Hepatic stellate cell (primary cell): ENCODE data around the gene HDAC5.
"Not testable (repeated sequence)": the region's sequence is repeated elsewhere in the genome, so short reads cannot be mapped to it uniquely, and the experiment has no call there.

ENCODE experiments used
- DNase-seq: peaks from one replicate; pipeline ENCODE4 v3.0.0; 2011; ENCODE audit warnings: low spot score

HDAC5 gene

DNA sequence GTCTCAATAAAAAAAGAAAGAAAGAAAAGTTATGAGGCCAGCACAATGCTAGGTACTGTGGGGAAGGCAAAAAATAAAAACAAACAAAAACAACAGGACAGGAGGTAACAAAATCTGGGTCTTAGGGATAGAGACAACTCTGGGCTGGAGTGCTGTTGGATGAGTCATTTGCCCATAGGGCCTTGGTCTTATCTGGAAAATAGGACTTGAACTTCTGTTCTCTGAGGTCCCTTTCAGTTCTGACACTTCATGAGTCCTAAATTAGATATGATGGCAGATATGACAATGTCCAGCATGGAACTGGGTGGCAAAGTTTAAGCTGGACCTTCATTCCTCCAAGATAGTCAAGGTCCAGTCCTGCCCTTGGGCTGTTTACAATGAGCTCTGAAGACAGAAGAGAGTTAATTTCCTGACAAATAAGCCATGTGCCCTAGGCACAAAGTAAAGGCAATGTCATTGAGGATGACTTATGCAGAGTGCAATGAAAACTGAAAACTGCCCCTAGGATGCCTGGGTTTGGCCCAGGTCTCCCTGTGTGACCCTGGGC is 8.9 kb upstream of the HDAC5 start:
- no peak for DNase-seq

DNA sequence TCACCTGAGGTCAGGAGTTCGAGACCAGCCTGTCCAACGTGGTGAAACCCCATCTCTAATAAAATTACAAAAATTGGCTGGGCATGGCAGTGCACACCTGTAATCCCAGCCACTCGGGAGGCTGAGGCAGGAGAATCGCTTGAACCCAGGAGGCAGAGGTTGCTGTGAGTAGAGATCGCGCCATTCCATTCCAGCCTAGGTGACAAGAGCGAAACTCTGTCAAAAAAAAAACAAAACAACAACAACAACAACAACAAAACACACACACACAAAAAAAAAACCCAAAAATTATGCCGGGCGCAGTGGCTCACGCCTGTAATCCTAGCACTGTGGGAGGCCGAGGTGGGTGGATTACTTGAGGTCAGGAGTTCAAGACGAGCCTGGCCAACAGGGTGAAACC is 7.9 kb upstream of the HDAC5 start:
- not testable (repeated sequence) for DNase-seq

DNA sequence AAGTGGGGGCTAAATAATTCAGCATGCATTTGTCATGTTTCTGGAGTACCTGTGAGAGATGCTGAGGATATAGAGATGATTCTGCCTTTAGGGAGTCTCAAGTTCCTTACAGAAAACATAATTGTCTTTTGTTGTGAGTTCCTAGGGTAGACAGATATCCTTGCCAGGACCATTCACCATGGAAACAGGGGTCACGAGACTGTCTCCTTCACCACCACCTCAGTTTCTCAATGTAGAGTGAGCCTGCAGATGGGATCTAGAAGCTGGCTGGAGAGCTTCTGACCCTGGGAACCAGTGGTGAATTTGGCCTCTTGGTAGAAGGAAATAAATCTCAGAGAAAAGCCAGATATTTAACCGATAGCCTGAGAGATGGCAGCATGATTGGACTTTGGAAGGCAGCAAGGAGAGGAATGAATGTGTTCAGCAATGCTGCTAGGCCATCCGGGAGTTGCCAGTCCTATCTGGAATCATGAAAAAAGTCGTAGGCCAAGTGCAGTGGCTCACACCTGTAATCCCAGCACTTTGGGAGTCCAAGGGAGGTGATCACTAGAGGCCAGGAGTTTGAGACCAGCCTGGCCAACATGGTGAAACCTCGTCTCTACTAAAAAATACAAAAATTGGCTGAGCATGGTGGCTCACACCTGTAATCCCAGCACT is 7.4 kb upstream of the HDAC5 start:
- DNase-seq = no peak

DNA sequence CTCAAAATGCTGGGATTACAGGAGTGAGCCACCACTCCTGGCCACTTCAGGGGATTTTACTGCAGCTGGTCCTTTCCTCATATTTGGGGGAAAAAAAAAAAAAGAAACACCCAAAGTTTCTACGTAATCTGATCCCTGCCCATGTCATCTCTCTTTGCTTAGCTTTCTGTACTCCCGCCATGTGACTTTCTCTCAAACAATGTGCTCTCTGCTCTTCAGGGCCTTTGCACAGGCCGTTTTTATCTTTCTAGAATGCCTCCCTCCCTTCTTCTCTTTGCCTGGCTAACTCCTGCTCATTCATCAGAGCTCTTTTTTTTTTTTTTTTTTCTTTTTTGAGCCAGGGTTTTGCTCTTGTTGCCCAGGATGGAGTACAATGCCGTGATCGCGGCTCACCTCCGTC is 4.9 kb upstream of the HDAC5 start:
- DNase-seq = no peak

DNA sequence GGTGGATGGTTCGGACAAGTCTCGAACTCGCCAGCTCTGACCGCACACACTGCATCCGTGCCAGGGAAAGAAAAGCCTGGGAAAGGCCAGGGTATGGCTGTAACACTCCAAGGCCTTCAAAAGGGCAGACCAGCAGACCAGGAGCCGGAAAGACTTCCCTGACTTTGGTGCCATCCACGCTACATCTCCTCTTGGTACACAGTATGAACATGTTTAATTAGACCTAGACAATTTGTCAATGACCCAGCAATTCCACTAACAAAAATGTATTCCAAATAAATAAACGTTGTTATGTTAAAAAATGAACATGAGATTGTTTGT is 637 bp upstream of the HDAC5 start:
- no peak for DNase-seq

DNA sequence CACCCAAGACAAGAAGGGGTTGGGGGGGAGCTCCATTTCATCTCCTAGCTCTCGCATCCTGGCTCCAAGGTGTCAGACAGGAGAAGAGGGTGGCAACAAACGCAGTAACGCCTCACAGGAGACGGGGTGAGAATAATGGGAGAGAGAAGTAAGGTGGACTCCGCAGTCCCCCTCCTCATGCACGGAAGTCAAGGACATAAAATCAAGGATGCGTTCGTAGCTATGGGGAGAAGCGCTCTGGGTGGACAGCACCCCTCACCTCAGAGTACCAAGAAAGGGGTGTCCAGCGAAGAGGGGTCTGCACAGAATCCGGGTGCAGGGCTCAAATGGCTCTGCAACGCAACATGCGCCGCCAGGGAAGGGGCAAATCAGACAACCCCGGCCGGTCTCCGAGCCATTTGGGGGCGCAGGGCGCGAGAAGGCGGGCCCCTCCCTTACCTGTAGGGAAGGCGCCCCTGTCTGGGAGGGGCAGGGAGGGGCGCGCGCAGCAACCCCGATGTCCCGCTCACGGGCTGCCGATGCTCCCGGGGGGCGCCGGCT is 555 bp downstream of the HDAC5 start:
- no peak for DNase-seq

DNA sequence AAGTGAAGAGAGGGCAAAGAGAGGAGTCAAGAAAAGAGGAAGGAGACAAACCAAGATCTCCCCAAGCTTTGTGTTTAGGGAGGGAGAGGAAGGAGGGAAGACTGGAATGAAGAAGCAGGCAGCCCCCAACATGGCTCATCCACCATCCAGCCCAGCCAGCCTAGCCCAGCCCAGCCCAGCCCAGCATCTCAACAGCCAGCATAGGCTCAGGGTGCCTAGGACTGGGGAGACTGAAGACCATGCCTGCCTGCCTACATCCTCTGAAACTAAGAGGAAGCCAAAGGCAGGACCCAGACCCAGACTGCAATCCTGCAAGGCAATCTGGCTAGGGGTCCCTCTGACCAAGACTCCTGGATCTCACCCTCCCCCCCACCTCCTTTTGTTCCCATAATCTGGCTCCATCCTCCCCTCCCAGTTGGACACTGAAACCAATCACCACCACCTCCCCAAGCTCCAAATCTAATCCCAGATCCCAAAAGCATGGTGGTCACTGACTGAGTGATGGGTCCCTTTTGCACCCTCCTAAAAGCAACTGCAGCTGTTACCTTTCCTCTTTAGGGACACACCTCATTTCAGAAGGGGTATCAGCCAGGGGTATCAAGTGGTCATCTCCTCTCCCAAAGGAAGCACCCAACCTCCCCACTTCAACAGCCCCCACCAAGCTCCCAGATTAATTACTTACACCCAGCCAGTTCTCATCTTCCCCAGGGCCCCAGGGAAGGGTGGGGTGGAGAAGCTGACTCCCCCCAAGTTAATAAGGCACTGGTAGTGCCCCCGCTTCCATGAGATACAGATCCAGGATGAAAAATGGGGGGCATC is 1.2 kb downstream of the HDAC5 start:
- no peak for DNase-seq

DNA sequence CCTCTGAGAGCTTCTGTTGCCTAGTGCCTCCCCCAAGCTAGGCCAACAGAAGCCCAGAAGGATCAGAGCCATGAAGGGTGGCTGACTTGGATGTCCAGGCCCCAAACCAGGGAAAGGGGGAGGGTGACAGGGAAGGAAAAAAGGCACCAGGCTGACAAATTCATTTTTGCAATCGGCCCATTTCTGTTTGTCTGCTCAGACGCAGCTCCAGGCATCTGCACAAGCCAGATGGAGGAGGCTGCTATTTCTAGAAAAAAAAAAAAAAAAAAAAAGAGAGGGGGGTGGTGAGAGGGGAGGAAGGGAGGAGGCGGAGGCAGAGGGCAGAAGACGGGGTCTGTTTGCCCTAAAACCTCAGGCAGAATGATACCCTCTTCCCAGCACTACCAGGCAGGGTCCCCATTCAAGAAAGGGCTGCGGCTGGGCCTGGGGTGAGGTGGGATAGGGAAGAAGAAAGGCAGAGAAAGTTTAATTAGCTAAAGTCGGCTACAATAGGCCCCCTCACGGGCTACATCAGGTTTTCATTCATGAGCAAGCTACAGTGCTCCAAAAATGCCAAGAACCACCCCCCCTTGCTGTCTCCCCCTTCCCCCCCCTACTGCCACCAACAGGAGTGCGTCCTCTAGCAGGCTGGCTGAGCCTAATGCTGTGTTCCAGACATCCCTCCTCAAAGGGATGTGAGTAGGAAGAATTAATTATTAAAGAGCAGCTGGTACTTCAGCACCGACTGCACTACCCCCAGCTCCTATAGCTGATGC is 2.4 kb downstream of the HDAC5 start:
- DNase-seq = no peak

DNA sequence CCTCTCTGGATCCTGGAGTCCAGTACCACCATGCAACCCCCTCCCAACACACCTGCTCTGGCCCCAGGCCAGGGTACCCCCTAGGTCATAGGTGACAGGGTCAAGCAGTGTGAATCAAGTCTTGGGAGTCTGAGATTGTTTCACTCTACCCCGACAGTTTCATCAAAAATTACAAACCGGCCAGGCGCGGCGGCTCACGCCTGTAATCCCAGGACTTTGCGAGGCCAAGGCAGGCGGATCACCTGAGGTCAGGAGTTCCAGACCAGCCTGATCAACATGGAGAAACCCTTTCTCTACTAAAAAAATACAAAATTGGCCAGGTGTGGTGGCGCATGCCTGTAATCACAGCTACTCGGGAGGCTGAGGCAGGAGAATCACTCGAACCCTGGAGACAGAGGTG is 3.2 kb downstream of the HDAC5 start:
- DNase-seq = not testable (repeated sequence)

DNA sequence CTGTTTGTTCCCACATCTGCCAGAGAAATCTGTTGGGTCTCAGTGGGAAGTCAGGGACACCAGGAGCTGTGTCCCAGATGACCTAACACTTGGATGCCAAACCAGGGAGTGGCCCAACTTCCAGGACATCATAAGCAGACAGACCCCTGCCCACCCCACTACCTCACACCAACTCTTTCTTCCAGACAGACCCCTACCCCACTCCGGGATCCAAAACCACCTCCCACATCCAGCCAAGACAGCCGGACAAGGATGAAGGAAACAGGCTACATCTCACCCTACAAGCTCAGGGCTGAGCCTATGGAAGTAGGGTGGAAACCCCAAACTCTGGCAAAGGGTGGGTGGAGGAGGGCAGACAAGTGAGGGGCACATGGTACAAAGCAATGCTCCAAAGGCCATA is 3.6 kb downstream of the HDAC5 start:
- no peak for DNase-seq

DNA sequence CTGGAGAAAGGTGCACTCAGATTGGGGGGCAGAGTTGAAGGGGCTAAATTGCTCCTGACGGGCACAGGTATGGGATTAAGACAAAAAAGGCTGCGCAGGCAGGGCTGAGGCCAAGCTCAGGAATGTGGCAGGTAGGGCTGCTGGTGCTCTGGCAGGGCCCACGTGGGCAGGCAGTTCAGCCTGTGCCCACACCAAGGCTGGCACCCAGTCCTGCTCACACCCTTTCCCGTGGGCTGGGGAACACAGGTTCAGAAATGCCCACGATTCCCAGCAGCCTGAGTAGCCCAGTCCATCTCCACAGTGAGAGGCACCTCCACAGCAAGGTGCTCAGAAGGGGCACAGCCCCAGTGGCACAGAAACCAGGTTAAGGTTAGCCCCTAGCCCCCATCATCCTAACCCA is 4.4 kb downstream of the HDAC5 start:
- DNase-seq = no peak

DNA sequence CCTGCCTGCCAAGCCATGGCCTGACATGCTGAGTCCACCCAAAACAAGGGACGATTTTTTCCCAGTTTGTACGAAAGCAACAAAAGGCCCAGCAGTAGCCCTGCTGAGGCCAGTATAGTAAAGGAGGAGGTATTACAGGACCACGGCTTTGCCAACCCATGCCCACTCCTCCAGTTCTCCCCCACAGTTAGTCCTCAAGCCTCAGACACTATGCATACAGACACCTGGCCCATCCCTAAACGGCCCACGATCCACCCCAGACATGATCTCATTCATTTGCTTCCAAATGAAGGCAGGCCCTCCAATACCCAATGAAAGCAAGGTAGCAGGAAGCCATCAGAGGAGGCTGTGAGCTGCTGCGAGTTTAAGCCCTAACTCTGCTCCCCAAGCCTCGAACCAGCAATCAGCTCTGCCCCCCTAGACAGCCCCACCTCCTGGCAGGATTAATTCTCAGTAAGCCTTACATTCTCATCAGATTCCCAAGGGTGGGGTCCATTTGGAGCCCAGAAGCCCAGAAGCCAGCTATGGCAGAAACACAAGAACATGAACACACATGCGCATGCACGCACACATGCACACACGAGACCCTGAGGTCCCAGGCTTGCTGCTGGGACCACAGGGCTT is 4.9 kb downstream of the HDAC5 start:
- no peak for DNase-seq

DNA sequence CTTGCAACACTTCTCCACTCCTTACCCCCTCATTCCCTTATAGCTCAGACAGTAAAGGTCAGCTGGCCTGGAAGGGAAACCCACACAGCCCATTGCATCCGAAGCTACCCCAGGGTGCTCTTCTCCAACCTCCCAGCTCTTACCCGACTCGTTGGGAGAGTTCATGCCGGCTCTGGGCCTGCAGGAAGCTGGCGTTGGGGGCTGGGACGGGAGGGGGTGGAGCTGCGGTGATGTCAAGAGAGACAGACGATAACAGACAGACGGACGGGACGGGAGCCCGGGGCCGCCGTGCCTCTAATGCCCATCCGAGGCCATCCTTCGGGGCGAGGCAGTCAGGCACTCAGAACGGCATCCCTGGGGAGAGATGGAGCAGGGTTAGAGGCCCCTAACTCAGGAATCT is 6.1 kb downstream of the HDAC5 start:
- no peak for DNase-seq

DNA sequence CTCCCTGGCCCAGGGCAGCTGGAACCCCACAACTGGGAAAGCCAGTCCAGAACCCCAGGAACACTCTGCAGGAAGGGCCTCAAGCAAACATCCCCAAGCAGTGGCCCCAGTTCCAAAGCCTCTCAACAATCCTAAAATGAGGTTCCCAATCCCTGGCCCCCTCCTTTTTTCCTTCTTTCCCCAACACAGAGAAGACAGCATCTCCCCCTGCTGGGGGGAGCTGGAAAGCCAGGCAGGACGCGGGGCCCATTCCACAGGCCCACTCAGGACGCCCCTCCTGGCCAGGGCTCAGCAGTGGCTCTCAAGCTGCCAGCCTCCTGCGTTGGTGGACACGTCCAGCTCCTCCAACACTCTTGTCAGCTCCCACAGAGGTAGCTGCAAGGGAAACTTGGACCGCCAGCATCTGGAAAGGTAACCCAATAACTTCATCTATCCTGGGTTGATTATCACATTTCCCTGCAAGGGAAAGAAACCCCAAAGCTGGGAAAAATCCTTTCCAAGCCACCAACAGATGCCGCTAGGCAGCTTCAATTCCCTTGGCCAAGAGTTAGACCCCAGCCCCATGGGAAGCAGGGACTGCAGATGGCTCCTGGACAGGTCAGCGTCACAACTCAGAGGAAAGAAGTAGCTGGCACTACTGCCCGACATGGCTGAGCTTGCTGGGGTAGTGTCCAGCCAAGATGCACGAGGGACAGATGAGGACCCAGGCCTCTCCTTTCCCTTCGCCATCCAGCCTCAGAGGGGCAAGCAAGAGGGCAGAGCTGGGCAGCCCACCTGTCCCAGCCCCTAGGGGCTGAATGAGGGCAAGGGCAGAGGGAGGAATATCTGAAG is 7.6 kb downstream of the HDAC5 start:
- DNase-seq = peak; percentile 73

DNA sequence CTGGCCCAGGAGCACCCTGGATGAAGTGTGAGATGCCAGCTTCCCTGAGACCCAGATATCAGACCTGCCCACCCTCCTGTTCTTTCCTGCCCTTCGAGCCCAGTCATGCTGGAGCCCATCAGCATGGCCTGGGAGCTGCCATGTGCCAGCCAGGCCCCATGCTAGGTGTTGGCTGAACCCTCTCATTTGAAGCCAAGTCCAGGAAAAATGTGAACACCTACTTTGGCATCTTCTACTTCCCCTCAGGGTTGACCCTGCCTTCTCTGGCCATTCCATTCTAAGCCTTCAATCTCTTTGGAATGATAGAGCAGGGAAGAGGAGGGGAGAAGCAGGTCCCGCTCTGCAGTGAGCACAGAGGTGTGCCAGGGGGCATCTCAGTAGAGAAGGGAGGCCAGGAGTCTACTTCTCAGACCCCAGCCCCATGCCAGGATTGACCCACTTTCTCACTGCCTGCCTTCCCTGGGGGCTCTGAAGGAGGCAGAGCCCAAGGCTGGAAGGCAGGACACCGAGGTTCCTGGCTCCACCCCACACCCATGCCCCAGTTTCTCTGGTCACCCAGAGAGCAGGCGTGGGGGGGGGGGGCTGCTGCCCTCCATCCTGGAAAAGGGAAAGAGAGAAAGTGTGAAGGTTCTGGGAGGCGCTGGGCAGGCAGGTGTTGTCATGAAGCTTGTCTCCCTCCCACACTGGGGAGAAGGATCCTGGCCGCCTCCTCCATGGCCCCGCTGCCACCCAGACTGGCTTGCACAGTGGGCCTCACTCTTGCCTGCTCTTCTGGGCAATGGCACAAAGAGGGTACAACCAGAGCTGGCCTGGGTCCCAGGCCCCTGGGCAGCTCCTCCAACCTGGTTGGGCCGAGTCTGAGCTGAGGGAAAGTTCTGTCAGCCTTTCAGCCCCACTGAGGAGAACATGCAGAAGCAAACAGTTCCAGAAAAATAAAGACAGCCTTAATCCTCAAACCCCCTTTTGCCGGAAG is 9.3 kb downstream of the HDAC5 start:
- DNase-seq = no peak

DNA sequence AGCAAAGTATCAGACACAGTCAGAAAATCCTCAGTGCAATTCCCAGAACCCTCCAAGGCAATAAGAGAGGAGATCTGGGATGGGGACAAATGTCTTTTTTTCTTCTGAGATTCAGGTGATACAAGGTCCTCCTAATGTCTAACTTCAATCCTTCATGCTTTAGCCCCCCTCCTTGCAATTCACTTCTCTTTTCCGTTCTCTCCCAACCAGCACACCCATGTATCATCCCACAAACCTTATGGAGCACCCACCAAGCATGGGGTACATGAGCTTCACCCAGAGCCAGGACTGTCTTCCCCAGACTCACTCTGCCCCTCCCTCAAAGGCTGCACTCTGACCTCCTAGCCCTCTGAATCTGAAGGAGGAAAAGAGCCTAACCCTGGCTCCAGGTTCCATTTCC is 10.1 kb downstream of the HDAC5 start:
- no peak for DNase-seq

DNA sequence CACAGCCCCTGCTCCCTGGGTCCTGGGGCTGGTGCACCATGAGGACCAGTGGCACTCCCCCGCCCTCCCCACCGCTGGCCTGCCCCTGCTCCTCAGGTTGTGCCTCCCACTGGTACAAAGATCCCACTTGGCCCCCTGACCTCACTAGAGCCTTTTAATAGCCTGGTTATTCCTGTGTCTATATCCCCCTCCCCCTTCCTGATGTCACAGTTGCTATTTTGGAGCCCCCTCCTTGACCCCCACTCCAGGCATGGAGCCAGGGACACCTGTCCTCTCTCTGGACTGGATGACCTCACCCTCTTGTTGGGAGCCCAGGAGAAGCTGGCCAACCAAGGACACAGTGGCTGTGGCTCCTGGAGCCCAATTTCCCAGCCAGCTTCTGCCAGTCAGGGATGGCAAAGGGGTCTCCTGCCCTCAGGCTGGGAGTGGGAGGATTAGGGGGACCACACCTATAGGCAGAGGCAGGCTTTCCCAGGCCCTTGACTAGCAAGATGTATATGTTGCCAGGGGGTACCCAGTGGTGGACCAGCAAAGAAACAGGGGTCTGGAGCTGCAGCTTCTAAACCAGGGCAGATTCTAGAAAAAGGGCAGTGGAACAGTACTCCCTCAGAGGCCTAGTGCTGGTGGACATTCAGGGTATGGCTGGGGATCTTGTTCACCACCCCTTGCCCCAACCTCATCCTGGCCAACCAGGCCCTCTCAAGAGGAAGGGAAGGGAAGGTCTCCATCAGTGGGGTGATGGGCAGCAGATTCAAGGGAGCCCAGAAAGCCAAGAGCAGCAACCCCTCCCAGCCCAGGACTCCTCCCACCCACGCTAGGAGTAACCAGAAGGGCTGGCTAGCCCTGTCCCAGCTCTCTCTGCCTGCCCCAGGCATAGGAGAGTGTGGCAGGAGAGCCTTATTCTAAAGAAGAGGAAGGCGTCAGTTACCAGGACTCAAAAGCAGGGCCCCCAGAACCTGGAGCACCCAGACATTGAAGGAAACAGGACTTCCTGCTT is 10.9 kb downstream of the HDAC5 start:
- no peak for DNase-seq

DNA sequence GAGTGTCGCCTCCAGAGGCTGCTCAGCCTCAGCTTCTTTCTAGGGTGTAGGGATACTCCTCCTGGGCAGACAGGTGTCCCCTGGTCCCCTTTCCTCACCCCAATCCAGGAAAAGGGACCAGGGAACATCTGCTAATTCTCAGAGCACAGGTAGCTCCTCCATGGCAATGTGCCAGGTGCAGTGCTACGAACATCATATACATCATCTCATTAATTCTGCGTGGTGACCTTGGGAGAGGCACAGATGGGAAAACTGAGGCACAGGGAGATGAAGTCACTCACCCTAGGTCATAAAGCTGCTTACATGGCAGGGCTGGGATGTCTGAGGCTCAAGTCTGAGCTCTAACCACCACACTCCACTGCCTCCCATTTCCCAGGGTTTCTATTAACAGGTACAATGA is 11.7 kb downstream of the HDAC5 start:
- DNase-seq = no peak
